Endothelial cell of umbilical vein (primary cell): ENCODE data around the gene PRKG1. TPM values are rescaled to one million over a fixed set of nuclear protein-coding genes. Genes with fewer than 3 reads are reported as not detected.

Source experiments
- BruUV-seq: library from RNA; stranded (reverse); fragments of 400-500 nt; replicated peaks from 2 replicates; lab custom pipeline; 2021; lab: Mats Ljungman, UMichigan
- CTCF ChIA-PET: fragments of 300-600, 350-600 bp; sonication (Branson Sonifier 250); formaldehyde crosslinking; loops from one replicate; lab custom pipeline; 2021; ENCODE audit warnings: antibody characterized with exemption, inconsistent platforms; lab: Charles Lee
- POLR2A ChIA-PET: fragments of 300-600, 350-600 bp; sonication (Branson Sonifier 250); formaldehyde crosslinking; loops from one replicate; lab custom pipeline; 2021; ENCODE audit warnings: antibody characterized with exemption, inconsistent platforms; lab: Charles Lee
- DNase-seq: peaks from one replicate; pipeline ENCODE4 v3.0.0-alpha.2; 2011; ENCODE audit warnings: low read depth, low spot score
- FAIRE-seq: peaks from 2 replicates; lab custom pipeline; 2011; peaks lifted over from hg19 to GRCh38; lab: Jason Lieb, UNC
- H2AFZ ChIP-seq: 2 replicates; pipeline ENCODE4 v1.6.0; 2012; ENCODE audit warnings: low read depth, low read length, control low read depth, inconsistent platforms
- H3K27ac ChIP-seq: 2 replicates; pipeline ENCODE4 v1.5.1; 2011; ENCODE audit warnings: low read depth, mild to moderate bottlenecking, control low read depth, low read length, moderate library complexity; ENCODE audit not compliant: insufficient read depth
- H3K27me3 ChIP-seq, 2 experiments: 2 replicates each; pipeline versions ENCODE4 v1.6.0 to v1.6.1; 2011; ENCODE audit warnings: low read length in 2 of 2, mixed read lengths in 1 of 2; ENCODE audit not compliant: control insufficient read depth in 2 of 2, insufficient read depth in 2 of 2
- H3K36me3 ChIP-seq, 2 experiments: 2 replicates in 1 of 2; 3 replicates in 1 of 2; pipeline ENCODE4 v1.5.1; 2011; ENCODE audit warnings: low read length in 2 of 2, mild to moderate bottlenecking in 1 of 2, moderate library complexity in 1 of 2; ENCODE audit not compliant: control insufficient read depth in 2 of 2, insufficient read depth in 2 of 2; ENCODE audit errors: extremely low read depth in 1 of 2
- H3K4me1 ChIP-seq: 3 replicates; pipeline ENCODE4 v1.5.1; 2011; ENCODE audit warnings: mild to moderate bottlenecking, low read length; ENCODE audit not compliant: control insufficient read depth, insufficient read depth; ENCODE audit errors: extremely low read depth
- H3K4me2 ChIP-seq: 2 replicates; pipeline ENCODE4 v1.6.1; 2011; ENCODE audit warnings: low read length, control low read depth, mixed read lengths; ENCODE audit not compliant: insufficient read depth
- H3K4me3 ChIP-seq, 3 experiments: fragments of 200-600 bp in 1 of 3; sonication (generic), shearing (Covaris generic) in 1 of 3; replicated peaks in 1 of 3; 2 replicates each; pipeline ENCODE4 v1.5.1; 2011 to 2016; ENCODE audit warnings: control low read depth in 3 of 3, low read length in 3 of 3, mild to moderate bottlenecking in 2 of 3, inconsistent platforms in 1 of 3, low read depth in 1 of 3, moderate library complexity in 1 of 3; ENCODE audit not compliant: insufficient read depth in 1 of 3
- H3K79me2 ChIP-seq: 2 replicates; pipeline ENCODE4 v1.6.0; 2012; ENCODE audit warnings: low read length, inconsistent platforms; ENCODE audit not compliant: control insufficient read depth, insufficient read depth
- H3K9ac ChIP-seq: replicated peaks from 2 replicates; pipeline ENCODE3; 2011; ENCODE audit warnings: low read length, control low read depth; ENCODE audit not compliant: insufficient read depth; ENCODE audit errors: extremely low read depth
- H3K9me1 ChIP-seq: replicated peaks from 3 replicates; pipeline ENCODE4 v1.6.0; 2011; ENCODE audit warnings: mild to moderate bottlenecking, low read length; ENCODE audit not compliant: control insufficient read depth, insufficient read depth; ENCODE audit errors: extremely low read depth
- H3K9me3 ChIP-seq: replicated peaks from 2 replicates; pipeline ENCODE4 v1.5.1; 2012; ENCODE audit warnings: low read length, inconsistent platforms; ENCODE audit not compliant: control insufficient read depth, insufficient read depth
- H4K20me1 ChIP-seq: replicated peaks from 2 replicates; pipeline ENCODE3; 2011; ENCODE audit warnings: mild to moderate bottlenecking, low read length; ENCODE audit not compliant: control insufficient read depth, insufficient read depth; ENCODE audit errors: extremely low read depth
- CTCF ChIP-seq, 2 donors: IDR thresholded peaks; 1 replicate in 1 of 2; 2 replicates in 1 of 2; pipeline ENCODE4 v1.5.1; 2011; ENCODE audit warnings: low read length in 2 of 2, mild to moderate bottlenecking in 2 of 2, moderate library complexity in 2 of 2, control low read depth in 1 of 2, inconsistent platforms in 1 of 2, low read depth in 1 of 2; ENCODE audit not compliant: insufficient read depth in 1 of 2; ENCODE audit errors: extremely low read depth in 1 of 2
- EZH2 ChIP-seq: IDR thresholded peaks from 2 replicates; pipeline ENCODE4 v1.6.1; 2012; ENCODE audit warnings: borderline replicate concordance, low read depth, mild to moderate bottlenecking, moderate library complexity, low read length, inconsistent platforms; ENCODE audit not compliant: severe bottlenecking
- FOS ChIP-seq: IDR thresholded peaks from 2 replicates; pipeline ENCODE4 v1.6.1; 2011; ENCODE audit warnings: mild to moderate bottlenecking, low read length, moderate library complexity, borderline replicate concordance; ENCODE audit not compliant: insufficient read depth
- GATA2 ChIP-seq: IDR thresholded peaks from 2 replicates; pipeline ENCODE4 v1.7.0; 2011; ENCODE audit warnings: low read depth, mild to moderate bottlenecking, moderate library complexity, mixed read lengths, low read length; ENCODE audit not compliant: insufficient read length, insufficient read depth
- JUN ChIP-seq: IDR thresholded peaks from 2 replicates; pipeline ENCODE4 v1.6.1; 2011; ENCODE audit warnings: borderline replicate concordance, low read depth; ENCODE audit not compliant: insufficient read length, insufficient read depth
- MAX ChIP-seq: IDR thresholded peaks from 2 replicates; pipeline ENCODE4 v1.6.1; 2011; ENCODE audit not compliant: insufficient read depth, insufficient read length
- MYC ChIP-seq: IDR thresholded peaks from one replicate; pipeline ENCODE4 v1.6.1; 2011; ENCODE audit warnings: mild to moderate bottlenecking, low read depth, low read length
- POLR2A ChIP-seq: IDR thresholded peaks from 2 replicates; pipeline ENCODE4 v1.6.1; 2012; ENCODE audit warnings: low read depth, mild to moderate bottlenecking, control low read depth, low read length
- POLR2AphosphoS5 ChIP-seq: IDR thresholded peaks from 2 replicates; pipeline ENCODE4 v1.6.1; 2012; ENCODE audit warnings: low read depth, mild to moderate bottlenecking, control low read depth, low read length, moderate library complexity; ENCODE audit not compliant: insufficient read depth
- dilution Hi-C: fragments of 300-500 bp; cut with MboI; formaldehyde crosslinking; loops from one replicate; pipeline ENCODE4 v1.15.0; 2019; ENCODE audit warnings: low sequenced_read_pairs; ENCODE audit not compliant: extremely low pct_ligation_motif_present
- intact Hi-C: fragments of 100-400 bp; cut with micrococcal nuclease; formaldehyde crosslinking; loops from one replicate; pipeline ENCODE4 v1.10.0; 2022
- polyA plus RNA-seq, 4 experiments: library from polyadenylated mRNA; depleted of rRNA in 3 of 4; stranded (reverse) in 3 of 4; unstranded in 1 of 4; fragments of >200 nt; gene quantifications; 2 replicates each; pipeline versions ENCODE4 v1.2.1 to v1.2.3, GENCODE V29; 2011 to 2012; ENCODE audit warnings: missing spikeins in 1 of 4
- total RNA-seq: library from RNA; stranded (reverse); gene quantifications from 2 replicates; pipeline ENCODE4 v1.2.3, GENCODE V29; 2021

Gene PRKG1
- total and polyA plus RNA-seq, 2 donors (not counting 3 experiments of a cell fraction or from before 2014, with no cell fraction given) = 0.01 to 0.18 TPM

- DNase-seq = no peak
- ChIA-PET CTCF (interaction anchor here (0.8 to 1.5 kb wide), 2 partner anchors 9 to 23 kb away, joined by 3 to 4 read pairs; no protein-coding TSS in a partner anchor), POLR2A (no interaction called here)
- Histone ChIP-seq H3K9ac (no peak overlapping the region), H3K4me3 (no peak overlapping the region), H3K27ac (no peak overlapping the region), H3K4me2 (no peak overlapping the region), H3K27me3 (no peaks in the 10 kb centered on the region), H3K9me3 (no peaks in the 10 kb centered on the region), H2AFZ (no peak overlapping the region), H4K20me1 (no peaks in the 10 kb centered on the region), H3K4me1 (no peaks in the 10 kb centered on the region), H3K79me2 (no peaks in the 10 kb centered on the region), H3K36me3 (no peaks in the 10 kb centered on the region), H3K9me1 (no peaks in the 10 kb centered on the region)
- intact Hi-C loops = no loop called here
- no TSS peak for BruUV-seq
- no peak for FAIRE-seq
- no peak for TF ChIP-seq POLR2AphosphoS5
- dilution Hi-C loops = no loop called here
Measured at GRCh38 chr10:51980752-51981151, 906.5 kb downstream of the PRKG1 start.

GRCh38 chr10:51981731-51982130 is 907.4 kb downstream of the PRKG1 start:
- Histone ChIP-seq H4K20me1 (no peaks in the 10 kb centered on the region), H3K36me3 (no peaks in the 10 kb centered on the region), H3K9me3 (no peaks in the 10 kb centered on the region), H3K4me2 (no peak overlapping the region), H3K27ac (no peak overlapping the region), H2AFZ (no peak overlapping the region), H3K4me1 (no peaks in the 10 kb centered on the region), H3K9me1 (no peaks in the 10 kb centered on the region), H3K9ac (no peak overlapping the region), H3K27me3 (no peaks in the 10 kb centered on the region), H3K79me2 (no peaks in the 10 kb centered on the region), H3K4me3 (no peak overlapping the region)
- FAIRE-seq = no peak
- intact Hi-C loops (no loop called here), dilution Hi-C loops (no loop called here)
- no peak for TF ChIP-seq MYC
- TF ChIP-seq EZH2 = no peak
- no peak for TF ChIP-seq JUN
- no peak for TF ChIP-seq MAX
- no peak for TF ChIP-seq GATA2
- TF ChIP-seq CTCF (IDR thresholded peaks at IDR 0.05; ENCODE audit: extremely low read depth in 1 of 2, insufficient read depth in 1 of 2, low read depth in 1 of 2, low read length in 2 of 2) = no peak
- TF ChIP-seq POLR2A = no peak
- no peak for TF ChIP-seq POLR2AphosphoS5
- TF ChIP-seq FOS = no peak
- no TSS peak for BruUV-seq
- no peak for DNase-seq
- ChIA-PET CTCF (interaction anchor here (0.8 to 1.7 kb wide), 4 partner anchors 10 to 899 kb away, joined by 3 to 4 read pairs (median 4); no protein-coding TSS in a partner anchor), POLR2A (no interaction called here)
